Upper lobe of left lung (tissue), 6 donors: Measurements from ENCODE around the gene GUCY2C. TPM values are rescaled to one million over a fixed set of nuclear protein-coding genes. Genes with fewer than 3 reads are reported as not detected.

Experiments
- ATAC-seq, 2 donors: fragments of 200-7000 bp; cut with Tn5 transposase; one replicate each; pipeline ENCODE4 v1.9.1; 2022; ENCODE audit warnings: mild to moderate bottlenecking in 2 of 2, moderate library complexity in 2 of 2; ENCODE audit not compliant: low FRiP score in 2 of 2
- DNase-seq, 2 donors: peaks; one replicate each; pipeline ENCODE4 v3.0.0-alpha.2; 2019 to 2020
- H3K27ac ChIP-seq, 4 donors: fragments of 200-600 bp; sonication (generic); one replicate each; pipeline ENCODE4 v1.5.1; 2016 to 2019
- H3K27me3 ChIP-seq, 4 donors: fragments of 200-600 bp; sonication (generic); one replicate each; pipeline ENCODE4 v1.5.1; 2017 to 2019
- H3K36me3 ChIP-seq, 4 donors: fragments of 200-600 bp; sonication (generic); one replicate each; pipeline ENCODE4 v1.5.1; 2016 to 2019
- H3K4me1 ChIP-seq, 4 donors: fragments of 200-600 bp; sonication (generic); one replicate each; pipeline ENCODE4 v1.5.1; 2018 to 2019
- H3K4me3 ChIP-seq, 4 donors: fragments of 200-600 bp; sonication (generic); one replicate each; pipeline ENCODE4 v1.5.1; 2017 to 2019; ENCODE audit warnings: mild to moderate bottlenecking in 2 of 4, moderate library complexity in 1 of 4
- H3K9me3 ChIP-seq, 4 donors: fragments of 200-600 bp; sonication (generic); one replicate each; pipeline ENCODE4 v1.5.1; 2018 to 2019
- EP300 ChIP-seq, 4 donors: sonication (generic); formaldehyde crosslinking; IDR thresholded peaks; one replicate each; pipeline ENCODE4 v1.5.1; 2017; ENCODE audit warnings: antibody characterized with exemption in 4 of 4, control low read depth in 2 of 4
- POLR2A ChIP-seq, 4 donors: fragments of 450-650 bp; IDR thresholded peaks; one replicate each; pipeline ENCODE4 v1.5.1; 2016 to 2017; ENCODE audit warnings: antibody characterized with exemption in 4 of 4, mild to moderate bottlenecking in 2 of 4
- POLR2AphosphoS5 ChIP-seq, 2 donors: sonication (generic); formaldehyde crosslinking; IDR thresholded peaks; one replicate each; pipeline ENCODE4 v1.5.1; 2017; ENCODE audit warnings: antibody characterized with exemption in 2 of 2
- WGBS, 2 donors: methylation state at CpG; one replicate each; pipeline ENCODE4 v1.1.5; 2017 to 2018; 5-methylcytosine and 5-hydroxymethylcytosine counted together
- total RNA-seq, 6 donors: library from RNA; depleted of rRNA in 4 of 6; stranded (reverse); fragments of >200 nt in 4 of 6; gene quantifications; one replicate each; pipeline versions ENCODE4 v1.1.0 to v1.2.1, GENCODE V29; 2016 to 2021
- TF ChIP-seq, protein P1 (sequence below), 6 experiments: fragments of 450-650 bp in 4 of 6; fragments of 200-600 bp in 2 of 6; sonication (generic) in 2 of 6; IDR thresholded peaks; one replicate each; pipeline ENCODE4 v1.5.1; 2016 to 2019; ENCODE audit warnings: antibody characterized with exemption in 6 of 6
- donor health status: DM: no; HTN: no; CAD: no; lungs with moderate emphysema.
- donor health status: DM: no; HTN: yes; CAD: no; lungs with severe emphysema.

GUCY2C gene
- total RNA-seq, 6 donors from 2014 or later: 1.0 TPM; not detected in 5

DNA sequence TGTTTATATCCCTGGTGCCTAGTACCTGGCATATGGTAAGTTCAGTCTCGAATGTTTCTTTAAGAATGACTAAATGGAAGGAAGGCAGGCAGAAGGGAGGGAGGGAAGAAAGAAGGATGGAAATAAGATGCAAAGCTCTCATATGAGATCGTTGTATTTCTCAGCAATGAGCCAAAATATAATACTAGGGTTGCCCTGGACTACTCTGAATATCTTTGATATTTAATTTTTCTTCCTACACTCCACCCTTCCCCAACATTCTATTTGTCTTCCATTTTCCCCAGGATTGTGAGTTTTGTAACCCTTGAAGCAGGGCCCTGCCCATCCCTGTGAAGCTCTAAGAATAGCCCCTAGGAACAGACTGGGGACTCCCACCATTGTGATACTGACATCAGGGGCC lies 43.9 kb downstream of the GUCY2C start:
- Histone ChIP-seq H3K4me1 (no peaks in the 10 kb centered on the region), H3K36me3 (no peaks in the 10 kb centered on the region), H3K4me3 (no peak overlapping the region), H3K9me3 (no peaks in the 10 kb centered on the region), H3K27me3 (no peaks in the 10 kb centered on the region), H3K27ac (no peak overlapping the region)
- no peak for DNase-seq
- WGBS, 2 donors: 93 to 94% methylated on average over 2 of the region's 2 CpGs
- no peak for ATAC-seq
- TF ChIP-seq EP300 (IDR thresholded peaks at IDR 0.05) (no peak), POLR2AphosphoS5 (IDR thresholded peaks at IDR 0.05) (no peak)
- TF ChIP-seq, protein P1, sequence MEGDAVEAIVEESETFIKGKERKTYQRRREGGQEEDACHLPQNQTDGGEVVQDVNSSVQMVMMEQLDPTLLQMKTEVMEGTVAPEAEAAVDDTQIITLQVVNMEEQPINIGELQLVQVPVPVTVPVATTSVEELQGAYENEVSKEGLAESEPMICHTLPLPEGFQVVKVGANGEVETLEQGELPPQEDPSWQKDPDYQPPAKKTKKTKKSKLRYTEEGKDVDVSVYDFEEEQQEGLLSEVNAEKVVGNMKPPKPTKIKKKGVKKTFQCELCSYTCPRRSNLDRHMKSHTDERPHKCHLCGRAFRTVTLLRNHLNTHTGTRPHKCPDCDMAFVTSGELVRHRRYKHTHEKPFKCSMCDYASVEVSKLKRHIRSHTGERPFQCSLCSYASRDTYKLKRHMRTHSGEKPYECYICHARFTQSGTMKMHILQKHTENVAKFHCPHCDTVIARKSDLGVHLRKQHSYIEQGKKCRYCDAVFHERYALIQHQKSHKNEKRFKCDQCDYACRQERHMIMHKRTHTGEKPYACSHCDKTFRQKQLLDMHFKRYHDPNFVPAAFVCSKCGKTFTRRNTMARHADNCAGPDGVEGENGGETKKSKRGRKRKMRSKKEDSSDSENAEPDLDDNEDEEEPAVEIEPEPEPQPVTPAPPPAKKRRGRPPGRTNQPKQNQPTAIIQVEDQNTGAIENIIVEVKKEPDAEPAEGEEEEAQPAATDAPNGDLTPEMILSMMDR (IDR thresholded peaks at IDR 0.05): no peak

DNA sequence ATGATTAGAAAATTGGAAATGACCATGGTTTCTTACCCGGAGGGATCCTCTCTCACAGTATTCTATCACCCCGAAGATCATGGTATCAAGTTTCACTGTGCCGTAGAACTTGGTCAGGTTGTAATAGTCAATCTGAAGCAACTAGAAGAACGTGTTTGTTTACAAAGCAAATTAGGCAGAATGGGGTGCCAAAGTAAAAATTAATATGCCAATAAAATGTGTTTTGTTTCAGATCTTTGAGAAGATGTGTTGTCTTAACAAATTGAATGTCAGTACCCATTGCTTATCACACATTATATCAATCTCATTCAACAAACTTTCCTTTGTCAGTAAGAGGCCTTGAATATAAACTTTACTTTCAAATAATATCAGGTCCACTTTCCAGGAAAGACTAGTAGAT lies 45.0 kb downstream of the GUCY2C start:
- no peak overlapping the region for H3K4me3 ChIP-seq
- no peaks in the 10 kb centered on the region for H3K36me3 ChIP-seq
- ATAC-seq (no peak), DNase-seq (no peak)
- no peaks in the 10 kb centered on the region for H3K4me1 ChIP-seq
- no peaks in the 10 kb centered on the region for H3K9me3 ChIP-seq
- no peak overlapping the region for H3K27ac ChIP-seq
- 77 to 85% methylated on average over 4 of the region's 4 CpGs for WGBS, 2 donors
- TF ChIP-seq, protein P1 (IDR thresholded peaks at IDR 0.05): no peak
- TF ChIP-seq EP300 (IDR thresholded peaks at IDR 0.05) (no peak), POLR2A (IDR thresholded peaks at IDR 0.05) (no peak), POLR2AphosphoS5 (IDR thresholded peaks at IDR 0.05) (no peak)
- H3K27me3 ChIP-seq: no peaks in the 10 kb centered on the region

DNA sequence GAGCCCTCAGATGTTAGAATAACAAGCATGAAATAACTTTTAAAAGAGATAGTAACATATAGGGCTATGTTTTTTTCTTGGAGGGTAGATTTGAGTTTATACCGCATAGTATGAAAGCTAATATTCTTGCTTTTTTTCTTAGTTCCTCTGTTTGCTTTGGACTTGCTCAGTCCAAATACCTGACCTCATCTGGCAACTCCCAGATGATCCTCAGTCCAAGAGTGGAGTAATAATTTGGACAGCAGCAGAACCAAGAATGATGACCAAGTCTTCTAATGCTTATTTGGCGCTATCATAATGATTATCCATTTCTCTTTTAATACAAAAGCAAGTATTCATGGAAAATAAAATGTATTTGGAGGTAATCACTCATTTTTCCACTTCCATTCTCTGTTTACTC lies 45.6 kb downstream of the GUCY2C start:
- DNase-seq: no peak
- WGBS, 2 donors: 83 to 87% methylated on average over 2 of the region's 2 CpGs
- ATAC-seq: peak in 1 of 2 donors; percentile 84
- H3K27ac ChIP-seq: no peak overlapping the region
- no peak for TF ChIP-seq EP300 (IDR thresholded peaks at IDR 0.05)
- no peak for TF ChIP-seq POLR2A (IDR thresholded peaks at IDR 0.05)
- TF ChIP-seq POLR2AphosphoS5 (IDR thresholded peaks at IDR 0.05): no peak
- TF ChIP-seq, protein P1 (IDR thresholded peaks at IDR 0.05): no peak
- H3K4me3 ChIP-seq: no peak overlapping the region
- H3K9me3 ChIP-seq: no peaks in the 10 kb centered on the region
- no peaks in the 10 kb centered on the region for H3K36me3 ChIP-seq
- no peaks in the 10 kb centered on the region for H3K4me1 ChIP-seq
- H3K27me3 ChIP-seq: no peaks in the 10 kb centered on the region

DNA sequence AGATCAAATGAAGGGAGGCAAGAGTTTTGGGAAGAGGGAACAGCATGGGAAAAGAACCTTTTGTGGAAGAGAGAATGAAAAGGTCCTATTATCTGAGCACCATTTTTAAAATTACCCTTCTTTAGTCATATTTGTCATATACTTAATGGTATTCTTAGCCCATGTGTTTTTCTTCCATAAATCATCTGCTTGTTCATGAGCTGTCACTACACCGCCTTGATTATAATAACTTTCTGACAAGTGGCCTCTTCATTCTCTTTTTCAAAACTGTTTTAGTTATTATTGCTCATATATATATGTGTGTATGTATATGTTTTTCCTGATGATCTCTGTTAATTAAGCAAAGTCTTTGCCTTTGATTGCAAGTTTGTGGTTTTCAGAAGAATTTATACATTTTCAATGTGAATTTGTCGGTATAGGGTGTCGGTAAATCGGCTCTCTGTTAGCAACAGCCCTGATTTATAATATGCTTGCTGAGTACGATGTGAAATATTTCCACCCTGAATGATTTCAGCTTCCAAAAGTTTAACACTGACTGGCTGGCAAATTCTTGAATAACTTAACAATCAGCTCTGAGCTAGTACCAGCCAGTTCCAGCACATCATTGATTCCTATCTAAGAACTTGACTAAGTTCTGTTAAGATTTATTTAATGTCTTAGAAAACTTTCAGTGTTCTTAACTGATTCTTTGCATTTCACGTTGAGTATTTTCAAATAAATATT lies 49.2 kb downstream of the GUCY2C start:
- no peak overlapping the region for H3K27ac ChIP-seq
- no peak for ATAC-seq
- no peak for TF ChIP-seq POLR2AphosphoS5 (IDR thresholded peaks at IDR 0.05)
- TF ChIP-seq EP300 (IDR thresholded peaks at IDR 0.05): no peak
- TF ChIP-seq POLR2A (IDR thresholded peaks at IDR 0.05): no peak
- TF ChIP-seq, protein P1 (IDR thresholded peaks at IDR 0.05): no peak
- peaks cover 0 to 6% (median 3%) of the 10 kb centered on the region in 4 donors for H3K4me1 ChIP-seq
- no peaks in the 10 kb centered on the region for H3K36me3 ChIP-seq
- no peaks in the 10 kb centered on the region for H3K9me3 ChIP-seq
- 89 to 90% methylated on average over 6 of the region's 6 CpGs for WGBS, 2 donors
- H3K27me3 ChIP-seq: no peaks in the 10 kb centered on the region
- DNase-seq: no peak
- no peak overlapping the region for H3K4me3 ChIP-seq

DNA sequence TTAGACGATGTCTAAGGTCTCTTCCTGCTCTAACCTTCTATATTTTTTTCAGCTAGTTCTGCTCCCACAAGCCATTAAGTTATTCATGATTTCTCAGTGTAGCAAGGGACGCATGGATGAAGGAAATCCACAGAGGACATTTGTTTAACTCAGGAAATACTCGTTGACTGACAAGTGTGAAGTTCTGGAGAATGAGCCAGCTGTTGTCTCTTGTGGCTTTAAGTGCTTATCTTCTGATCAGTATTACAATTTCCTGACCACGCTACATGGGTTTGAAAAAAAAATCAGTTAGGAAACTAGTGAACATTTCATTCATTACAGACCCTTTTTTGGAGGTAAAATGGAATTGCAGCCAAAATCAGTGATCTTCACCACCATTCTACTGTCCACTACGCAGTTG lies 53.1 kb downstream of the GUCY2C start:
- 24 to 26% methylated on average over 5 of the region's 5 CpGs for WGBS, 2 donors
- no peak for ATAC-seq
- H3K4me1 ChIP-seq: peaks cover 0 to 6% (median 3%) of the 10 kb centered on the region in 4 donors
- TF ChIP-seq, protein P1 (IDR thresholded peaks at IDR 0.05): no peak
- TF ChIP-seq EP300 (IDR thresholded peaks at IDR 0.05): no peak
- no peak for TF ChIP-seq POLR2A (IDR thresholded peaks at IDR 0.05)
- no peak for TF ChIP-seq POLR2AphosphoS5 (IDR thresholded peaks at IDR 0.05)
- no peak overlapping the region for H3K4me3 ChIP-seq
- H3K27ac ChIP-seq: no peak overlapping the region
- no peaks in the 10 kb centered on the region for H3K9me3 ChIP-seq
- DNase-seq: no peak
- H3K27me3 ChIP-seq: no peaks in the 10 kb centered on the region
- H3K36me3 ChIP-seq: no peaks in the 10 kb centered on the region
